Activated CD8-positive, alpha-beta memory T cell treated with anti-CD3 and anti-CD28 coated beads, Interleukin-2, amount 50 U/mL, for 48 hours (primary cell): ENCODE measurements around the gene HBZ.
"Not testable (repeated sequence)": the region's sequence is repeated elsewhere in the genome, so short reads cannot be mapped to it uniquely, and the experiment has no call there.

Source experiments
- DNase-seq: peaks from one replicate; pipeline ENCODE4 v3.0.0-alpha.2; 2020

HBZ gene

DNA sequence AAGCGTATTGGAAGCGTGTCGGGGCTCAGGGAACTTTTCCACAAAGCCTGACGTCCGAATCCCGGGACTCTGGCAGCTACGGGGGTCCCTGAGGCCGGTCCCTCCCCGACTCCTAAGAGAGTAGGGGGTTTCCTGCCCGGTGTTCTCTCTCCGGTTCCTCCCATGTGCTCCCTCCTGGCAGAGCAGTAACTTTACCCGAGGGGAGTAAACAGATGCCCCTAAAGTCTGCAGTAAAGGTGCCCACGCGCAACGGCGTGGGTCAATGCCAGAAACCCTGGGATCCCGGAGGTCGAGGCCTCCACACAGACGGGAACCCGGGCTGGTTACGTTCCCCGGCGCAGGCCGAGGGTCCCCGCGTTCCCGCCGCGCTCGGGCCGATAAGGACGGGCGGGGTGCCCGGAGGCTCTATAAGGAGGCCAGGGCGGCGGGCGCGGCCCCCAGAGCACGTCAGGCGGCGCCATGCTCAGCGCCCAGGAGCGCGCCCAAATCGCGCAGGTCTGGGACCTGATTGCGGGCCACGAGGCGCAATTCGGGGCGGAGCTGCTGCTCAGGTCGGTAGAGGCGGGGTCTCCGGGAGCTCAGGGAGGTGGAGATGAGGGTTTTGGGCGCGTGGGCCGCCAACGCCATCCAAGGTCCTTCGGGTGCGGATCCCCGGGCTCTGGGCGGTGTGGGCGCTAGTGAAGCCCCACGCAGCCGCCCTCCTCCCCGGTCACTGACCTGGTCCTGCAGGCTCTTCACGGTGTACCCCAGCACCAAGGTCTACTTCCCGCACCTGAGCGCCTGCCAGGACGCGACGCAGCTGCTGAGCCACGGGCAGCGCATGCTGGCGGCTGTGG, 13.3 kb downstream of the HBZ start, which contains the start of gene HBM:
Gene HBM, plus strand, starts transcription at position 440 of the 836 bp plus-strand sequence. Its CDS starts 20 bp downstream, at position 460.
- DNase-seq: no peak

DNA sequence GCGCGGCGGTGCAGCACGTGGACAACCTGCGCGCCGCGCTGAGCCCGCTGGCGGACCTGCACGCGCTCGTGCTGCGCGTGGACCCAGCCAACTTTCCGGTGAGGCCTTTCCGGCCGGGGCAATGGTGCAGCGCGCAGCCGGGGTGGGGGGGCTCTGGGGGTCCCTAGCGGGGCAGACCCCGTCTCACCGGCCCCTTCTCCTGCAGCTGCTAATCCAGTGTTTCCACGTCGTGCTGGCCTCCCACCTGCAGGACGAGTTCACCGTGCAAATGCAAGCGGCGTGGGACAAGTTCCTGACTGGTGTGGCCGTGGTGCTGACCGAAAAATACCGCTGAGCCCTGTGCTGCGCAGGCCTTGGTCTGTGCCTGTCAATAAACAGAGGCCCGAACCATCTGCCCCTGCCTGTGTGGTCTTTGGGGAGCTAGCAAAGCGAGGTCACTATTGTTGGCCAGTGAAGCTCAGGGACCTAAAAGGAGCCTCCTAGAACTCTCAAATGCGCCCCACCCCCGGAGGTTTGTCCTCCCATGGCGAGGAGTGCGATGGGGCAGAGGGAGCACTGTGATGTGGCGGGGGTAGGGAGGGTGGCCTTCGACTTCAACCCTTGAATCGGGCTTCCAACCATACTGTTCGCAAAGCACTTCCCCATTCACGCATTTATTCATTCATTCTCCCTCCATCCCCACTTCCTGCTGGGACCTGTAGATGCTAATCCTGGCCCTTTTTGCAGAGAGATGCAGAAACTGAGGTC, 14.1 kb downstream of the HBZ start:
- DNase-seq: no peak

DNA sequence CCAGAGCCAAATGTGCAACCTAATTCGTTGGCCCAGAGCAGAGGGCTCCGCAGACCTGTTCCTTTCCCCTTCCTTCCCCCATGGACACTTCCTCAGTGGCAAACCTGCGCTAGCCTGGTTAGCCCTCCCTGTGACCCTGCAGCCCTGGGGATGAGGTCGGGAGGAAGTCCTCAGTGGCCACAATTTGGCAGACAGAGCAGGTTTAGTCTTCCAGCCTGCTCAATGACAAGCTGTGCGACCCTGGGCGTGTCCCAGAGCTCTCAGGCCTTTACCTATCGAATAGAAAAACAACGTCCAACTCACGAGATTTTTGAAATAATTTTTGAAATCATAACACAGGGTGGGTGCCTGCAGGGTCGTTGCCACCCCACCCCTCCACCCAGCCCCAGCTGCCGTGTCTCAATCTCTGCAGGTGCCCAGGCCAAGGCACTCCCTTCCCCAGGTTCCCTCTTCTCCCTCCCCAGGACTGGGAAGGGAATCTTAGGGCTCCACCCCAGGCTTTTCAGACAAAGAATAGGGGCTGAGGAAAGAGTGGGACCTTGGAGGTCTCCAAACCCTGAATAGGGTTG, 14.8 kb downstream of the HBZ start:
- DNase-seq: no peak

- DNase-seq: no peak
Observed at GRCh38 chr16:168424-168823, 16.0 kb downstream of the HBZ start.

DNA sequence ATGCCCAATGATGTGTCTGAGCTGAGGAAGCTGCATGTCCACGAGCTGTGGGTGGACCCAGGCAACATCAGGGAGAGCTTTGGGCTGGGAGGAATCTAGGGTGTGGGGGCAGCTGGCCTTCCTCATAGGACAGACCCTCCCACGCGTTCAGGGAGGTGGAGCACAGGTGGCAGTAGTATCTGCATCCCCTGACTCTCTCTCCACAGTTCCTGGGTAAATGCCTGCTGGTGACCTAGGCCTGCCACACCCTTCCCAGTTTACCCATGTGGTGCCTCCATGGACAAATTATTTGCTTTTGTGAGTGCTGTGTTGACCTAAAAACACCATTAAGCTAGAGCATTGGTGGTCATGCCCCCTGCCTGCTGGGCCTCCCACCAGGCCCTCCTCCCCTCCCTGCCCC, 16.6 kb downstream of the HBZ start:
- no peak for DNase-seq

DNA sequence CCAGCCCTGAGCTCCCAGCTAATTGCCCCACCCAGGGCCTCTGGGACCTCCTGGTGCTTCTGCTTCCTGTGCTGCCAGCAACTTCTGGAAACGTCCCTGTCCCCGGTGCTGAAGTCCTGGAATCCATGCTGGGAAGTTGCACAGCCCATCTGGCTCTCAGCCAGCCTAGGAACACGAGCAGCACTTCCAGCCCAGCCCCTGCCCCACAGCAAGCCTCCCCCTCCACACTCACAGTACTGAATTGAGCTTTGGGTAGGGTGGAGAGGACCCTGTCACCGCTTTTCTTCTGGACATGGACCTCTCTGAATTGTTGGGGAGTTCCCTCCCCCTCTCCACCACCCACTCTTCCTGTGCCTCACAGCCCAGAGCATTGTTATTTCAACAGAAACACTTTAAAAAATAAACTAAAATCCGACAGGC, 17.7 kb downstream of the HBZ start:
- not testable (repeated sequence) for DNase-seq

DNA sequence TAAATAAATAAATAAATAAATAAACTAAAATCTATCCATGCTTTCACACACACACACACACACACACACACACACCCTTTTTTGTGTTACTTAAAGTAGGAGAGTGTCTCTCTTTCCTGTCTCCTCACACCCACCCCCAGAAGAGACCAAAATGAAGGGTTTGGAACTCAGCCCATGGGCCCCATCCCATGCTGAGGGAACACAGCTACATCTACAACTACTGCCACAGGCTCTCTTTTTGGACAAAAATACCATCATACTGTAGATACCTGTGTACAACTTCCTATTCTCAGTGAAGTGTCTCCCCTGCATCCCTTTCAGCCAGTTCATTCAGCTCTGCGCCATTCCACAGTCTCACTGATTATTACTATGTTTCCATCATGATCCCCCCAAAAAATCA, 18.3 kb downstream of the HBZ start:
- DNase-seq: no peak

DNA sequence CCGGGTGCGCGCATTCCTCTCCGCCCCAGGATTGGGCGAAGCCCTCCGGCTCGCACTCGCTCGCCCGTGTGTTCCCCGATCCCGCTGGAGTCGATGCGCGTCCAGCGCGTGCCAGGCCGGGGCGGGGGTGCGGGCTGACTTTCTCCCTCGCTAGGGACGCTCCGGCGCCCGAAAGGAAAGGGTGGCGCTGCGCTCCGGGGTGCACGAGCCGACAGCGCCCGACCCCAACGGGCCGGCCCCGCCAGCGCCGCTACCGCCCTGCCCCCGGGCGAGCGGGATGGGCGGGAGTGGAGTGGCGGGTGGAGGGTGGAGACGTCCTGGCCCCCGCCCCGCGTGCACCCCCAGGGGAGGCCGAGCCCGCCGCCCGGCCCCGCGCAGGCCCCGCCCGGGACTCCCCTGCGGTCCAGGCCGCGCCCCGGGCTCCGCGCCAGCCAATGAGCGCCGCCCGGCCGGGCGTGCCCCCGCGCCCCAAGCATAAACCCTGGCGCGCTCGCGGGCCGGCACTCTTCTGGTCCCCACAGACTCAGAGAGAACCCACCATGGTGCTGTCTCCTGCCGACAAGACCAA, 20.0 kb downstream of the HBZ start, which contains the start of gene HBA2:
Gene HBA2, plus strand, starts transcription at position 503 of the 568 bp plus-strand sequence. Its CDS starts 37 bp downstream, at position 540.
- DNase-seq: not testable (repeated sequence)

DNA sequence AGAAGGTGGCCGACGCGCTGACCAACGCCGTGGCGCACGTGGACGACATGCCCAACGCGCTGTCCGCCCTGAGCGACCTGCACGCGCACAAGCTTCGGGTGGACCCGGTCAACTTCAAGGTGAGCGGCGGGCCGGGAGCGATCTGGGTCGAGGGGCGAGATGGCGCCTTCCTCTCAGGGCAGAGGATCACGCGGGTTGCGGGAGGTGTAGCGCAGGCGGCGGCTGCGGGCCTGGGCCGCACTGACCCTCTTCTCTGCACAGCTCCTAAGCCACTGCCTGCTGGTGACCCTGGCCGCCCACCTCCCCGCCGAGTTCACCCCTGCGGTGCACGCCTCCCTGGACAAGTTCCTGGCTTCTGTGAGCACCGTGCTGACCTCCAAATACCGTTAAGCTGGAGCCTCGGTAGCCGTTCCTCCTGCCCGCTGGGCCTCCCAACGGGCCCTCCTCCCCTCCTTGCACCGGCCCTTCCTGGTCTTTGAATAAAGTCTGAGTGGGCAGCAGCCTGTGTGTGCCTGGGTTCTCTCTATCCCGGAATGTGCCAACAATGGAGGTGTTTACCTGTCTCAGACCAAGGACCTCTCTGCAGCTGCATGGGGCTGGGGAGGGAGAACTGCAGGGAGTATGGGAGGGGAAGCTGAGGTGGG, 20.9 kb downstream of the HBZ start:
- DNase-seq: not testable (repeated sequence)

GRCh38 chr16:173928-174769, 21.7 kb downstream of the HBZ start:
- DNase-seq: not testable (repeated sequence)

- no peak for DNase-seq
Observed at GRCh38 chr16:175011-175949, 22.8 kb downstream of the HBZ start.

- not testable (repeated sequence) for DNase-seq
Observed at GRCh38 chr16:176006-176405, 23.6 kb downstream of the HBZ start.

GRCh38 chr16:176477-177382, 24.3 kb downstream of the HBZ start, which contains the start of gene HBA1:
HBA1 (plus strand) TSS chr16:176680; CDS start chr16:176717, 37 bp downstream.
- DNase-seq: not testable (repeated sequence)

DNA sequence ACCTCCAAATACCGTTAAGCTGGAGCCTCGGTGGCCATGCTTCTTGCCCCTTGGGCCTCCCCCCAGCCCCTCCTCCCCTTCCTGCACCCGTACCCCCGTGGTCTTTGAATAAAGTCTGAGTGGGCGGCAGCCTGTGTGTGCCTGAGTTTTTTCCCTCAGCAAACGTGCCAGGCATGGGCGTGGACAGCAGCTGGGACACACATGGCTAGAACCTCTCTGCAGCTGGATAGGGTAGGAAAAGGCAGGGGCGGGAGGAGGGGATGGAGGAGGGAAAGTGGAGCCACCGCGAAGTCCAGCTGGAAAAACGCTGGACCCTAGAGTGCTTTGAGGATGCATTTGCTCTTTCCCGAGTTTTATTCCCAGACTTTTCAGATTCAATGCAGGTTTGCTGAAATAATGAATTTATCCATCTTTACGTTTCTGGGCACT, 25.0 kb downstream of the HBZ start:
- DNase-seq: no peak

- DNase-seq: no peak
Observed at GRCh38 chr16:177981-178667, 25.7 kb downstream of the HBZ start.

DNA sequence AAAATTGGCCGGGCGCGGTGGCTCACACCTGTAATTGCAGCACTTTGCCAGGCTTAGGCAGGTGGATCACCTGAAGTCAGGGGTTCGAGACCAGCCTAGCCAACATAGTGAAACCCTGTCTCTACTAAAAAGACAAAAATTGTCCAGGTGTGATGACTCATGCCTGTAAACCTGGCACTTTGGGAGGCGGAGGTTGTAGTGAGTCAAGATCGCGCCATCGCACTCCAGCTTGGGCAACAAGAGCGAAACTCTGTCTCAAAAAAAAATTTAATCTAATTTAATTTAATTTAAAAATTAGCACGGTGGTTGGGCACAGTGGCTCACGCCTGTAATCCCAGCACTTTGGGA, 26.2 kb downstream of the HBZ start:
- DNase-seq: no peak

GRCh38 chr16:179211-180092, 27.0 kb downstream of the HBZ start:
- DNase-seq: no peak
